ENCODE results near the gene GPR108. TPM values are rescaled to one million over a fixed set of nuclear protein-coding genes. Genes with fewer than 3 reads are reported as not detected.
A peak's percentile ranks its signal among the peaks of the same experiment; 100 is the strongest.

GPR108 gene
- total RNA-seq, 1 experiment from 2014 or later, result 36.4 TPM

DNA sequence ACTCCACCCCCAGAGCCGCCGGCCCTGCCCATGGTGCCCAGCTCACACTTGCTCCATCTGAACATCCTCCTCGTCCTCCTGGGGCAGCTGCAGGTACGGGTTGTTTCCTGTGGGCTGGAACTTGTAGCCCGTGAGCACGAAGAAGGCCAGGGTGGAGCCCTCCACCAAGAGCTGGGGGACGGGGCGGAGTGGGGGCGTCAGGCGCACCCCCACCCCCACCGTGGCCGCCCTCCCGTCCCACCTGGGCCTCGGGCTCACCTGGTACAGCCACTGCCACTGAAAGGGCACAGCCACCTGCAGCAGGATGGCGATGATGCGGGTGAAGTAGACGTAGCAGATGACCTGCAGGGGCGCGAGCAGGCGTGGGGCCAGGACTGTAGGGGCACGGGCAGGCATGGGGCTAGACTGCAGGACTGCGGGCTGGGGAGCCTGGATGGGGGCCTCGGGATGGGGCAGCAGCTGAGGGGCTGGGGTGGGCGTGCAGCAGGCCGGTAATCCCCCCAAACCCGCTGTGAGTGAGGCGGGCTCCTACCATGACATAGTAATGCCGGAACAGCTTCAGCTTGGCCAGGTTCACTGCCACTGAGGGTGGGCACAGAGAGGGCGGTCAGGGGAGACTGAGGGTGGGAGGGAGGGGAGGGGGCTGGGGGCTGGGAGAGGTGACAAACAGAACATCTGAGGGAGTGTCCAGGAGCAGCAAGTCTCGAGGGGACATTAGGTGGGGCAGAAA, 6.3 kb downstream of the GPR108 start:
- no peak for TF ChIP-seq EZH2 (IDR thresholded peaks at IDR 0.05; ENCODE audit: borderline replicate concordance, low read depth, low read length, poor library complexity, severe bottlenecking)
- TF ChIP-seq, protein P1, sequence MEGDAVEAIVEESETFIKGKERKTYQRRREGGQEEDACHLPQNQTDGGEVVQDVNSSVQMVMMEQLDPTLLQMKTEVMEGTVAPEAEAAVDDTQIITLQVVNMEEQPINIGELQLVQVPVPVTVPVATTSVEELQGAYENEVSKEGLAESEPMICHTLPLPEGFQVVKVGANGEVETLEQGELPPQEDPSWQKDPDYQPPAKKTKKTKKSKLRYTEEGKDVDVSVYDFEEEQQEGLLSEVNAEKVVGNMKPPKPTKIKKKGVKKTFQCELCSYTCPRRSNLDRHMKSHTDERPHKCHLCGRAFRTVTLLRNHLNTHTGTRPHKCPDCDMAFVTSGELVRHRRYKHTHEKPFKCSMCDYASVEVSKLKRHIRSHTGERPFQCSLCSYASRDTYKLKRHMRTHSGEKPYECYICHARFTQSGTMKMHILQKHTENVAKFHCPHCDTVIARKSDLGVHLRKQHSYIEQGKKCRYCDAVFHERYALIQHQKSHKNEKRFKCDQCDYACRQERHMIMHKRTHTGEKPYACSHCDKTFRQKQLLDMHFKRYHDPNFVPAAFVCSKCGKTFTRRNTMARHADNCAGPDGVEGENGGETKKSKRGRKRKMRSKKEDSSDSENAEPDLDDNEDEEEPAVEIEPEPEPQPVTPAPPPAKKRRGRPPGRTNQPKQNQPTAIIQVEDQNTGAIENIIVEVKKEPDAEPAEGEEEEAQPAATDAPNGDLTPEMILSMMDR (conservative IDR thresholded peaks at IDR 0.05; ENCODE audit: low read depth, low read length), result no peak
- Histone ChIP-seq H3K36me3 (ENCODE audit: insufficient read depth, low read length, poor library complexity, severe bottlenecking) (no peaks in the 10 kb centered on the region), H3K4me1 (ENCODE audit: insufficient read depth, low read length, poor library complexity, severe bottlenecking) (peaks cover 11% of the 10 kb centered on the region), H3K27ac (ENCODE audit: low read depth, low read length, poor library complexity, severe bottlenecking) (no peak overlapping the region), H3K4me3 (ENCODE audit: low read depth, low read length, poor library complexity, severe bottlenecking) (no peak overlapping the region), H3K9me3 (ENCODE audit: low read depth, low read length, poor library complexity, severe bottlenecking) (no peaks in the 10 kb centered on the region), H3K27me3 (replicated peaks; ENCODE audit: insufficient read depth, low read depth, low read length, poor library complexity) (no peaks in the 10 kb centered on the region)
- intact Hi-C loops (cut with micrococcal nuclease; ENCODE audit: unreplicated experiment), result no loop called here
- ChIA-PET CTCF (no interaction called here), POLR2A (ENCODE audit: low non-redundant PET) (interaction anchor here (0.5 to 0.7 kb wide), 2 partner anchors 27 to 1331 kb away, joined by 4 to 12 read pairs; no protein-coding TSS in a partner anchor)
- DNase-seq (ENCODE audit: low spot score), result no peak
- no TSS peak for BruUV-seq (replicated peaks)

- H3K4me1 ChIP-seq (ENCODE audit: insufficient read depth, low read length, poor library complexity, severe bottlenecking), result peaks cover 3% of the 10 kb centered on the region
- peak; percentile 62 for DNase-seq (ENCODE audit: low spot score)
- no peaks in the 10 kb centered on the region for H3K27me3 ChIP-seq (replicated peaks; ENCODE audit: insufficient read depth, low read depth, low read length, poor library complexity)
- intact Hi-C loops (cut with micrococcal nuclease; ENCODE audit: unreplicated experiment), result no loop called here
- POLR2A ChIA-PET (ENCODE audit: low non-redundant PET), result interaction anchor here (0.7 kb wide), 1 partner anchor 26 kb away, joined by 4 read pairs; no protein-coding TSS in a partner anchor
- no peak overlapping the region for H3K4me3 ChIP-seq (ENCODE audit: low read depth, low read length, poor library complexity, severe bottlenecking)
- TF ChIP-seq, protein P1 (conservative IDR thresholded peaks at IDR 0.05; ENCODE audit: low read depth, low read length), result no peak
- TF ChIP-seq EZH2 (IDR thresholded peaks at IDR 0.05; ENCODE audit: borderline replicate concordance, low read depth, low read length, poor library complexity, severe bottlenecking), result no peak
- BruUV-seq (replicated peaks), result no TSS peak
- CTCF ChIA-PET, result no interaction called here
- no peaks in the 10 kb centered on the region for H3K36me3 ChIP-seq (ENCODE audit: insufficient read depth, low read length, poor library complexity, severe bottlenecking)
- H3K27ac ChIP-seq (ENCODE audit: low read depth, low read length, poor library complexity, severe bottlenecking), result no peak overlapping the region
- H3K9me3 ChIP-seq (ENCODE audit: low read depth, low read length, poor library complexity, severe bottlenecking), result no peaks in the 10 kb centered on the region
These were observed 7.1 kb downstream of the GPR108 start for GRCh38 chr19:6730153-6730804.

DNA sequence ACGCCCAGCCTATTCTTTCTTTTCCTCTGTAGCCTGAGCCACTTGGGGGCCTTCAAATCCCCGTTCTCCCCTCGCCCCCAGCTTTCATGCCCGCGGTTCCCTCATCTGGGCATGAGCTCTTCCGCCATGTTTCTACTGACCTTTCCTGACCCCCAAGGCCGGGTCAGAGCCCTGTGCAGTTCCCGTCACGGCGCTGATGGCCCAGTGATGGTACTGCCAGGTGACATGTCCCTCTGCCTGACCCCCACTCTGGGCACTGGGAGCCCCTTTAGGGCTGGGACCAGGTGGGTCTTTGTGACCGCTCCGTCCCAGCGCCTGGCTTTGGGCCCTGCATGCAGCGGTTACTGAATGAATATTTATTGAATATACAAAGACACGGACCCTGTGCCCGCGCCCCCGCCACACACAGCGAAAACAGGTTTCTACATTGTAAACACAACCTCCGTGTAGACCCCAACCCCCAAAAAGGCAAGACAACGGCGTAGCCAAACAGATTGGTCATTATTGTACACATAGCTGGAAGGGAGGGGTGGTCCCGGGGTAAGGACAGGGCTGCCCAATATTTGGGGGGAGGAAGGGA, 7.7 kb downstream of the GPR108 start:
- no peak overlapping the region for H3K4me3 ChIP-seq (ENCODE audit: low read depth, low read length, poor library complexity, severe bottlenecking)
- no peaks in the 10 kb centered on the region for H3K27me3 ChIP-seq (replicated peaks; ENCODE audit: insufficient read depth, low read depth, low read length, poor library complexity)
- no TSS peak for BruUV-seq (replicated peaks)
- POLR2A ChIA-PET (ENCODE audit: low non-redundant PET), result no interaction called here
- TF ChIP-seq EZH2 (IDR thresholded peaks at IDR 0.05; ENCODE audit: borderline replicate concordance, low read depth, low read length, poor library complexity, severe bottlenecking), result no peak
- TF ChIP-seq, protein P1 (conservative IDR thresholded peaks at IDR 0.05; ENCODE audit: low read depth, low read length), result no peak
- H3K36me3 ChIP-seq (ENCODE audit: insufficient read depth, low read length, poor library complexity, severe bottlenecking), result no peaks in the 10 kb centered on the region
- intact Hi-C loops (cut with micrococcal nuclease; ENCODE audit: unreplicated experiment), result no loop called here
- H3K4me1 ChIP-seq (ENCODE audit: insufficient read depth, low read length, poor library complexity, severe bottlenecking), result no peaks in the 10 kb centered on the region
- H3K9me3 ChIP-seq (ENCODE audit: low read depth, low read length, poor library complexity, severe bottlenecking), result no peaks in the 10 kb centered on the region
- H3K27ac ChIP-seq (ENCODE audit: low read depth, low read length, poor library complexity, severe bottlenecking), result no peak overlapping the region
- CTCF ChIA-PET, result no interaction called here
- DNase-seq (ENCODE audit: low spot score), result no peak
